HEK293T (cell line): ENCODE results near the gene TNNI2.

Source experiments
- CTCF ChIA-PET: fragments of 350-600 bp; formaldehyde crosslinking; extraction: SDS; loops from one replicate; lab custom pipeline; 2021; ENCODE audit warnings: antibody characterized with exemption, inconsistent platforms; lab: Yijun Ruan, JAX
- POLR2A ChIA-PET: fragments of 350-600 bp; formaldehyde crosslinking; extraction: SDS; loops from one replicate; lab custom pipeline; 2020; ENCODE audit warnings: antibody characterized with exemption, inconsistent platforms; lab: Yijun Ruan, JAX
- DNase-seq: peaks from one replicate; pipeline ENCODE4 v3.0.0; 2012; ENCODE audit warnings: mixed read lengths; ENCODE audit errors: extremely low spot score
- ARNT ChIP-seq: fragments of 450-650 bp; IDR thresholded peaks from 2 replicates; pipeline ENCODE4 v1.6.1; 2017; ENCODE audit warnings: mild to moderate bottlenecking
- BHLHE40 ChIP-seq: fragments of 450-650 bp; IDR thresholded peaks from 2 replicates; pipeline ENCODE4 v1.6.1; 2016; ENCODE audit warnings: mild to moderate bottlenecking, moderate library complexity, borderline replicate concordance
- CTBP1 ChIP-seq: fragments of 450-650 bp; IDR thresholded peaks from 2 replicates; pipeline ENCODE4 v1.6.1; 2016; ENCODE audit warnings: borderline replicate concordance
- ELF4 ChIP-seq: fragments of 450-650 bp; IDR thresholded peaks from 2 replicates; pipeline ENCODE4 v1.6.1; 2017; ENCODE audit warnings: antibody characterized with exemption
- FOXA1 ChIP-seq: fragments of 450-650 bp; IDR thresholded peaks from 2 replicates; pipeline ENCODE4 v1.6.1; 2016; ENCODE audit warnings: mild to moderate bottlenecking
- FOXK2 ChIP-seq: fragments of 450-650 bp; IDR thresholded peaks from 2 replicates; pipeline ENCODE4 v1.6.1; 2016; ENCODE audit warnings: mild to moderate bottlenecking
- FOXM1 ChIP-seq: fragments of 450-650 bp; IDR thresholded peaks from 2 replicates; pipeline ENCODE4 v1.6.1; 2017; ENCODE audit warnings: mild to moderate bottlenecking, borderline replicate concordance
- HDGF ChIP-seq: fragments of 450-650 bp; IDR thresholded peaks from 2 replicates; pipeline ENCODE4 v1.6.1; 2017; ENCODE audit warnings: antibody characterized with exemption, borderline replicate concordance
- L3MBTL2 ChIP-seq: fragments of 450-650 bp; conservative IDR thresholded peaks from 2 replicates; pipeline ENCODE4 v1.6.1; 2016; ENCODE audit warnings: mild to moderate bottlenecking
- LEF1 ChIP-seq: fragments of 450-650 bp; IDR thresholded peaks from 2 replicates; pipeline ENCODE4 v1.6.1; 2017; ENCODE audit warnings: mild to moderate bottlenecking, borderline replicate concordance
- NFRKB ChIP-seq: fragments of 450-650 bp; IDR thresholded peaks from 2 replicates; pipeline ENCODE4 v1.6.1; 2016; ENCODE audit warnings: mild to moderate bottlenecking, moderate library complexity
- SP1 ChIP-seq: fragments of 450-650 bp; IDR thresholded peaks from 2 replicates; pipeline ENCODE4 v1.6.1; 2017
- SUZ12 ChIP-seq: fragments of 450-650 bp; IDR thresholded peaks from 2 replicates; pipeline ENCODE4 v1.6.1; 2016; ENCODE audit warnings: mild to moderate bottlenecking
- TARDBP ChIP-seq: fragments of 450-650 bp; IDR thresholded peaks from 2 replicates; pipeline ENCODE4 v1.6.1; 2016
- ZNF384 ChIP-seq: fragments of 450-650 bp; IDR thresholded peaks from 2 replicates; pipeline ENCODE4 v1.6.1; 2016
- TF ChIP-seq, protein P1 (sequence below): fragments of 450-650 bp; IDR thresholded peaks from 2 replicates; pipeline ENCODE4 v1.6.1; 2016

The TNNI2 gene

GRCh38 chr11:1856306-1857005 is 17.7 kb downstream of the TNNI2 start:
- TF ChIP-seq HDGF (no peak), TARDBP (no peak), ARNT (no peak), NFRKB (no peak), FOXA1 (no peak), SUZ12 (no peak), FOXM1 (no peak), SP1 (no peak), ZNF384 (no peak), LEF1 (no peak)
- TF ChIP-seq, protein P1, sequence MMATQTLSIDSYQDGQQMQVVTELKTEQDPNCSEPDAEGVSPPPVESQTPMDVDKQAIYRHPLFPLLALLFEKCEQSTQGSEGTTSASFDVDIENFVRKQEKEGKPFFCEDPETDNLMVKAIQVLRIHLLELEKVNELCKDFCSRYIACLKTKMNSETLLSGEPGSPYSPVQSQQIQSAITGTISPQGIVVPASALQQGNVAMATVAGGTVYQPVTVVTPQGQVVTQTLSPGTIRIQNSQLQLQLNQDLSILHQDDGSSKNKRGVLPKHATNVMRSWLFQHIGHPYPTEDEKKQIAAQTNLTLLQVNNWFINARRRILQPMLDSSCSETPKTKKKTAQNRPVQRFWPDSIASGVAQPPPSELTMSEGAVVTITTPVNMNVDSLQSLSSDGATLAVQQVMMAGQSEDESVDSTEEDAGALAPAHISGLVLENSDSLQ = no peak
- CTCF ChIA-PET = interaction anchor here (0.8 kb wide), 1 partner anchor 295 kb away, joined by 3 read pairs; no protein-coding TSS in a partner anchor
- DNase-seq = no peak
- POLR2A ChIA-PET = no interaction called here

GRCh38 chr11:1857064-1857463 is 18.3 kb downstream of the TNNI2 start:
- CTCF ChIA-PET = interaction anchor here (0.6 to 1.0 kb wide), 3 partner anchors 70 to 294 kb away, joined by 3 read pairs; no protein-coding TSS in a partner anchor

GRCh38 chr11:1858154-1858553 is 19.4 kb downstream of the TNNI2 start:
- TF ChIP-seq ARNT (no peak), LEF1 (no peak), HDGF (no peak), NFRKB (no peak)
- CTCF ChIA-PET = interaction anchor here (0.6 to 1.0 kb wide), 2 partner anchors 69 to 164 kb away, joined by 3 read pairs; no protein-coding TSS in a partner anchor
- no peak for DNase-seq
- POLR2A ChIA-PET = no interaction called here

More at GRCh38 chr11:1857064-1857463, 18.3 kb downstream of the TNNI2 start:
- TF ChIP-seq, protein P1 = no peak
- no peak for TF ChIP-seq FOXM1
- TF ChIP-seq BHLHE40 = no peak
- TF ChIP-seq NFRKB = no peak
- no peak for TF ChIP-seq ARNT
- TF ChIP-seq CTBP1 = no peak
- TF ChIP-seq FOXA1 = no peak
- TF ChIP-seq TARDBP = no peak
- TF ChIP-seq SUZ12 = no peak
- TF ChIP-seq ELF4 = no peak
- POLR2A ChIA-PET = no interaction called here
- no peak for DNase-seq

DNA sequence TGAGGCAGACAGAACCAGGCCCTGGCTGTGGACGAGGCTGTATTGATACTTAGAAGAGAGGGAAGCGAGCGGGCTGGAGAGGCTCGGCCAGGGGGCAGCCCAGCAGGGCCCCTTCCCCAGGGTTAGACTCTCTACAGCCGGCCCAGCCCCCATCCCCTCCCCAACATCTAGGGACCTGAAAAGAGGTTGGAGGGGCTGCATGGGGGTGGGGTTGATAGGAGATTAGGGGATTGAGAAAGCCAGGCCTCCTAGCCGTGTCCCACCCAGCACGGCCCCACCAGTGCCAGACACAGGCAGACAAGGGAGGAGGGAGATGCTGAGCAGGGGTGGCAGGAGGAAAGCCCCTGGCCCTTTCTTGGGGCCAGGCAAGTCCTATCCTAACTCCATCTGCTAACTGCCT is 19.8 kb downstream of the TNNI2 start:
- ChIA-PET POLR2A (no interaction called here), CTCF (interaction anchor here (0.6 kb wide), 1 partner anchor 163 kb away, joined by 3 read pairs; no protein-coding TSS in a partner anchor)
- TF ChIP-seq FOXA1 (no peak), LEF1 (no peak)
- TF ChIP-seq, protein P1 = no peak
- no peak for DNase-seq

DNA sequence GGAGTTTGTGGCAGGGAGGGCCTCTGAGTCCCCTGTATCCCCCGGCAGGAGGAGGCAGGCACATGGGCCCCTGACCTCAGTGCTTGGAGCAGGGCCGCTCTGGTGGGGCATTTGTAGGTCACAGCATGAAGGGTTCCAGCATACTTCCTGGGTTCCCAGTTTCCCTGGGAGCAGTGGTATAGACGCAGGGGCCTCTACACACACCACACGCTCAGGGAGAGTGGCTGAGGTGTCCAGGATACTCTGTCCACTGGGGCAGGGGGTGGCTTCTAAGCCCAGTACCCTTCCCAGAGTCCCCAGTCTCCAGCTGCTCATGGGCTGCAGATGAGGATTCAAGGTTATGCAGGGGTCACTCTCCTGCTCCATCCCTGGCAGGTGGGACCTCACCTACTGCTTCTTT is 20.2 kb downstream of the TNNI2 start:
- ChIA-PET CTCF (no interaction called here), POLR2A (no interaction called here)
- DNase-seq = no peak
- TF ChIP-seq FOXK2 = no peak
- no peak for TF ChIP-seq LEF1
- no peak for TF ChIP-seq ARNT

DNA sequence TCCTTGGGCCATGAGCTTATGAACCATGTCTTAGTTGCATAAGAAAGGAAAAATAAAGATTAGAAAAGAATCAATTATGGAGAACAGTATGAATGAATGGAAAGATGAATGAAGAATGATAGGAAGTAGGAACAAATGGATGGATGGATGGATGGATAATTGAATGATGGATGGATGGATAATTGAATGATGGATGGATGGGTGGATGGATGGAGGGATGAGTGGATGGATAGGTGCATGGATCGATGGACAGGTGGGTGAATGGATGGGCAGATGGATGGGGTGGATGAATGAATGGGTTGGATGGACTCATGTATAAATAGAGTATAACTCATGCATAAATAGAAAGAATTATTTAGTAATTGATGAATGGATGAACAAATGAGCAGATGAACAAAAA is 21.3 kb downstream of the TNNI2 start:
- no peak for DNase-seq
- TF ChIP-seq HDGF = no peak
- no peak for TF ChIP-seq CTBP1
- TF ChIP-seq TARDBP = no peak
- TF ChIP-seq FOXM1 = no peak
- TF ChIP-seq FOXA1 = no peak
- TF ChIP-seq ZNF384 = no peak
- CTCF ChIA-PET = no interaction called here
- POLR2A ChIA-PET = no interaction called here

DNA sequence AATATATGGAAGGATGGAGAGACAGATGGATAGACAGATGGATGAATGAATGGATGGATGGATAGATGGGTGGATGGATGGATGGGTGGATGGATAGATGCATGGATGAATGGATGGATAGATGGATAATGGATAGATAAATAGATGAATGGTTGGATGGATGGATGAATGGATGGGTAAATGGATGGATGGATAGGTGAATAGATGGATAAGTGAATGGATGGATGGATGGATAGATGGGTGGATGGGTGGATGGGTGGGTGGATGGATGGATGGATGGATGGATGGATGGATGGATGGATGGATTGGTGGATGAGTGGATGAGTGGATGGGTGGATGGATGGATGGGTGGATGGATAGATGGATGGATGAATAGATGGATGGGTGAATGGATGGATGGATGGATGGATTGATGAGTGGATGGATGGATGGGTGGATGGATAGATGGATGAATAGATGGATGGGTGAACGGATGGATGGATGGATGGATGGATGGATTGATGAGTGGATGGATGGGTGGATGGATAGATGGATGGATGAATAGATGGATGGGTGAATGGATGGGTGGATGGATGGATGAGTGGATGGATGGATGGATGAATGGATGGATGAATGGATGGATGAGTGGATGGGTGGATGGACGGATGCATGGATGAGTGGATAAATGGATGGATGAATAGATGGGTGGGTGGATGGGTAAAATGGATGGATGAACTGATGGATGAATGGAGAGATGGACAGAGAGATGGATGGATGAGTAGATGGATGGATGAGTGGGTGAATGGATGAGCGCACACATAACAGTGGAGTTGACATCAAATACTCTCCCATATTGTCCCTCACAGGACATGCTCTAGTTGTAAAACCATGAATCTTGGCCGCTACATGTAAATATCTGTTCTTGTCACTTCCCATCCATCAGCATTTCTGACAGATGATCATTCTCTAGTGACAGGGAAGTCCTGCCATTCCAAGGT is 22.9 kb downstream of the TNNI2 start:
- ChIA-PET CTCF (no interaction called here), POLR2A (no interaction called here)
- TF ChIP-seq ELF4 (no peak), ZNF384 (no peak), TARDBP (no peak), L3MBTL2 (no peak), LEF1 (no peak), NFRKB (no peak), SUZ12 (no peak), HDGF (no peak), BHLHE40 (no peak), FOXK2 (no peak), FOXA1 (no peak), CTBP1 (no peak)
- TF ChIP-seq, protein P1 = no peak
- no peak for DNase-seq
